ENCODE data around the gene SKAP1.

- TF ChIP-seq CTCF (IDR thresholded peaks at IDR 0.05) = no peak
- no peak for TF ChIP-seq POLR2A (IDR thresholded peaks at IDR 0.05)
- TF ChIP-seq EP300 (IDR thresholded peaks at IDR 0.05) = no peak
These were observed 32.9 kb upstream of the SKAP1 start for GRCh38 chr17:48462946-48463345.

Measured in upper lobe of left lung (tissue), 4 donors.